Inflammatory macrophage treated with lipopolysaccharide for 4 hours (primary cell): ENCODE data around the gene SET.
A peak's percentile ranks its signal among the peaks of the same experiment; 100 is the strongest.

Experiments
- DNase-seq: peaks from one replicate; pipeline ENCODE4 v3.0.0-alpha.2; 2020

Gene SET

DNA sequence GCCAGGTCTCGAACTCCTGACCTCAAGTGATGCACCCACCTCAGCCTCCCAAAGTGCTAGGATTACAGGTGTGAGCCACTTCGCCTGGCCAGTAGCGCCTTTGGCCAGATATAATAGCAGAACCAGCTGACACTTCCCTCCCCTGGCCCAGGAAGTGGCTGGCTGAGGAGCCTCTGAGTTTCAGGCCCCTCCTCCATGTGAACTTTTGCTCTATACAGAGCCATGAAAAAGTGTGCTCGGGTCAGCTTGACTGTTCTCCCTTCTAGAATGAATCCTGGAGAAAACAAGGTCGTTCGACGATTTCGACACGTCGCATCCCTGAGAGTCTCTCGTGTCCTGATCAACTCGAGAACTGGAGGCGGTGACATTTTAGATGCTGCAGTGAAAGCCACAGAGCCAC lies 43.6 kb downstream of the SET start:
- DNase-seq: no peak

DNA sequence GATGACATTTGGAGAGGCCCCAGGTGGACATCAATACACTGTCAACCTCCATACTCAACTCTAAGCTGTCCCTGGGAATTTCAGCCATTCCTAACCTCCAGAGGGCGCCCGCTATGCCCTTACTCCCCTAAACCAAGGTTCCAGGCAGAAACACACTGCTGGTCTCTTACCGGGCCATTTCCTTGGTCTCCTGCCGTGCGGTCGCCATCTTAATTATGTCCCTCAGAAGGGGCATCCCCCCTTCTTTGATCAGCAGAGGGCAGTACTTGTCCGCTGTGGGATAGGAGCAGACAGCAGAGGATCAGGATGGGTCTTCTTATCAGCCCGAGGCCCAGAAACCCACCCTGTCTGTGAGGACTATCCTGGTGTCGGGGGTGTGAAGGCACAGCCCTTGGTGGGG lies 44.2 kb downstream of the SET start:
- DNase-seq: peak; percentile 70

DNA sequence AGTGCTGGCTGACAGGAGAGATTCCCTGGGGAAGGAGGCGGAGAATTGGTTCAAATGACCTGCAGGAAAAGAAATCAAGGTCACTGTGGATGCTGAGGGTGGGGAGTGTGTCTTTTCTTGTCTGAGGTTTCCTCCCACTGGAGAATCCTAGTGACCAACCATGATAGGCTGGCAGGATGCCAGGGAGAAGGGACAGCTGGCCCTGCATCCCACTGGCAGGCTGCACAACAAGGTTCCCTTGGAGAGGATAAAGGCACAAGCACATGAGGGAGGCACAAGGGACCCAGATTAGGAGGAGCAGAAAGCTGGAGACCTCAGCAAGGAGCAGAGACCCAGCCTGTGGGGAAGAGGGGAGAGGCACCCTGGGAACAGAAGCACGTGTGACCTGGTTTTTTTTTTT lies 46.4 kb downstream of the SET start:
- DNase-seq: no peak

DNA sequence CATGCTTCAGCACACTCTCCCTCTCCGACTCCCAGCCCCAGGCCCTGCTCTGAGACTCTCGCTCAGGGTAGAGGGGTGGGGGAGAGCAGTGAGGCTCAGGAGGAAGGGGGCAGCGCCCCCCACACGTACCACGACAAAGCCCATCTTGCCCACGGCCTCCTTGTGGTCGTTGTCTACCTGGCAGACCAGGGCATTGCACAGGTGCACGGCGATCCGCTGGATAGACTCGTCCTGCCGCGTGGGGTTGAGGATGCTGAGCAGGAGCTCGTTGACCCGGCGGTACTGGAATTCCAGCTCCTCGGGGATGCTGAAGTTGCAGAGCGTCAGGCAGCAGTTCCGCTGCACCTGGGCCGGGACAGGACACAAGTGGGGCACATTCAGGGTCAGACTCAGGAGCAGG lies 53.4 kb downstream of the SET start:
- DNase-seq: no peak

DNA sequence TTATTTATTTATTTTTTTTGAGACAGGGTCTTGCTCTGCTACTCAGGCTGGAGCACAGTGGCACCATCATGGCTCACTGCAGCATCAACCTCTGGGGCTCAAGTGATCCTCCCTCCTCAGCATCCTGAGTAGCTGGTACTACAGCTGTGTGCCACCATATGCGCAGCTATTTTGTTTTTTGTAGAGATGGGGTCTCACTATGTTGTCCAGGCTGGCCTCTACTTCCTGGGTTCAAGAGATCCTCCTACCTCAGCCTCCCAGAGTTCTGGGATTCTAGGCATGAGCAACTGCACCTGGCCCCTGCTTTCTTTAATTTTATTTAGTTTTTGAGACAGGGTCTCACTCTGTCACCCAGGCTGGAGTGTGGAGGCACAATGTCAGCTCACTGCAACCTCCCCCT lies 54.4 kb downstream of the SET start:
- no peak for DNase-seq
